HG03060 (cell line): Measurements from ENCODE around the gene KCTD16.

Experiments used
- ATAC-seq: cut with Tn5 transposase; IDR thresholded peaks from one replicate; pipeline ENCODE4 v1.9.1; 2021; ENCODE audit warnings: low read depth, moderate number of reproducible peaks; ENCODE audit not compliant: unreplicated experiment

KCTD16 gene

DNA sequence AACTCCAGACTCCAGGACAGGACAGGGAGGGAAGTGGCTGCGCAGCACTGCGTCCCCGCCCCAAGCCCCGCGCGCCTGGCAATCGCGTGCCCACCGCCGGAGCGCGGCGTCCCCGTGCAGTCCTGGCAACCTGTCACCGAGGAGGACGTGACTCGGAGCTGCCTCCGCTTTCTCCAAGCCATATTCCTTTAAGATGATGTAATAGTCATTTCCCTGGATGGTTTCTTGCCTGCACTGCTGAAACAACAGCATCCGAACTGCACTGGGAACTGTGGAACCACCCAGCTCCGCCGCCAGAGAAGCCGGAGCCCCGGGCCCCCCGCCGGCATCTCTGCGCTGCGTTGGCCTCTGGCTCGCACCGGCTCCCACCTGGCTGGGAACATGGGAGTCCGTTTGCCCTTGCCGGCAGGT, 34.5 kb downstream of the KCTD16 start:
- no peak for ATAC-seq

DNA sequence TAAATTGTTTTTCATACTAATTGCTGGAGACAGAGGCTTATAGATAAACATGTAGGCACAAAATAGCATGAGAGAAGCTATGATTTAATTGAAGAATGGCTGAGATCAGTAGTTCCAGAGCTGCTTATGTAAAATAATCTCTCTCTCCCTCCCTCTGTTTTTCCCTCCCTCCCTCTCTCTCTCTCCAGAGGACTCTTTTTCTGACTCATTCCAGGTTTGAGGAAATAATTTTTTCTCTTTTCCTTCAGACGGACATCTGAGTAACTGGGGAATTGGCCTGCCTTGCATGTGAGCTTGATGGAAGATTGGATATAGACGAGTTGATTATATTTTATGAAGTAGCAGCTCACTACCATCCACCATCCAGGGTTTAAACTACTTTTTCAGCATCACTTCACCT, 35.5 kb downstream of the KCTD16 start:
- no peak for ATAC-seq

DNA sequence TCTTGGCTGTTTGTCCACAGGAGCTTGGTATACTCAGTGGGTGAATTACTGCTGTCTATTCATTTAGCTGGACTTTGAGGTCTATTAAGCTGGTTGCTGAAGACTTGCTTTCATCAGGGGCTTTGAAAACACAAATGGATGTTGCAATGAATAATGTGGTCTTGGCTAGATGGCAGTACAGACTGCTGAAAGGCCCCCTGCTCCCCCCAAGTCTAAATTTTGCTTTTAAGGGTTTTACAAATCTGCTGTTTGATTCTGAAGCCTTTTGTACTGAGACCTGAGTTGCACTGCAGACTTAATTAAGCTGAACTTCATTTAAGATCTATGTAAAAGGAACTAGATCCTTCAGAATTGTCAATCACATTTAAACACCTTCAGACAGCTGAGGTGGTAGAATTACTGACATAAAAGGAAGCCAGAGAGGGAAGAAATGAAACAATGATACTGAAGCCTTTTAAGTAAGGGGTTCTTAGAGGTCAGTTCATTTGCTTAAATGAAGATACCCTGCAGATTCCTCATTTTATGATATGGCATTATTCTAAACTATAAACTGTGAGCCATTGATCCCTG, 37.3 kb downstream of the KCTD16 start:
- no peak for ATAC-seq

DNA sequence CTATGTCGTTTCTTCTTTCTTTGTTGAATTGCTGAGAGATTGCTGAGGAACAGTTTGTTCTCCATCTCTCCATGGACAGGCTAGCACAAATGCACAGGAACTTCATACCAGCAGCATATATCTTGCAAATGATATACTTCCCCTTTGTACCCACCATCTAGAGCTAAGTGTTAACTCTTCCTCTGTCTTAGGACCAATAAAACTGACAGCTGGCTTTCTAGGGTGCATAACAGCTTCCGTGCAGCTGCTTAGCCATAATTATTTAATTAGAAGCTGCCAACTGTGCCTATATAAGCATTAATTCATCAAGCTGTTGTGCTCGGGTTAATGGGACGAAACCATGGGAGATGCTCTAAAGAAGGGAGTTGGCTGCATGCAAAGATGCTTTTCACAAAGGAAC, 38.7 kb downstream of the KCTD16 start:
- ATAC-seq = no peak

DNA sequence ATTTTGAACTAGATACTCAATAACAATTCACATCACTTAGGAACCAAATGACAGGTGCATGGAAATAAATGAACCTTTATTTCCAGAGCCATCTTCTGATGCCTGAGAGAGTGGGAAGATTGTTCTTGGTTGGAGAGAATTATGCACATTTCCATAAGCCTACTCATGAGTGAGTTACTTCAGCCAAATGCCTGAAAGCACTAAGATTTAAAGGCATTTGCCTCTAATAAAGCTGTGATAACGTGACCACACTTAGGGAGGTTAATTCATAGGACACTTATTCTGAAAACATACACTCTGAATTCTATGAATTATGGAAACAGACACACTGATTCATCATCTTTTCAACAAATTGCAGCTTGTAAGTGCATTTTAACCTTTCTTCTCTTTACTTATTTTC, 40.0 kb downstream of the KCTD16 start:
- ATAC-seq = no peak

DNA sequence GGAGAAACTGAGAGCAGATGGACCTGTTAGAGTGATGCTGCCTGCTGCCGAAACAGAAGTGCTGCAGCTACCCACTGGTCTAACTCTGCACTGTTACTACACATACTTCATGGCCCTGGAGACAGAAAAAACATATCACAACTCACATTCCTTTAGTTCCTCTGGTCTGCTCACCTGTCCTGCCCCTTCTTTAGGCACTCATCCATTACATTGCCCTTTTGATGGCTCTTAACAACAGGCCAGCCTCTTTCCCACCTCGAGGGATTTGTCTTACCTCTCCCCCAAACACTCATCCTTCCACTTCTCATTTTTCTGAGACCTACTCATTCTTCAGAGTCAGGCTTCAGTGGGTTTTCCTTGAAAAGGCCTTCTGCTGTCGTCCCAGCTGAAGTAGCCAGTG, 49.2 kb downstream of the KCTD16 start:
- ATAC-seq = no peak

DNA sequence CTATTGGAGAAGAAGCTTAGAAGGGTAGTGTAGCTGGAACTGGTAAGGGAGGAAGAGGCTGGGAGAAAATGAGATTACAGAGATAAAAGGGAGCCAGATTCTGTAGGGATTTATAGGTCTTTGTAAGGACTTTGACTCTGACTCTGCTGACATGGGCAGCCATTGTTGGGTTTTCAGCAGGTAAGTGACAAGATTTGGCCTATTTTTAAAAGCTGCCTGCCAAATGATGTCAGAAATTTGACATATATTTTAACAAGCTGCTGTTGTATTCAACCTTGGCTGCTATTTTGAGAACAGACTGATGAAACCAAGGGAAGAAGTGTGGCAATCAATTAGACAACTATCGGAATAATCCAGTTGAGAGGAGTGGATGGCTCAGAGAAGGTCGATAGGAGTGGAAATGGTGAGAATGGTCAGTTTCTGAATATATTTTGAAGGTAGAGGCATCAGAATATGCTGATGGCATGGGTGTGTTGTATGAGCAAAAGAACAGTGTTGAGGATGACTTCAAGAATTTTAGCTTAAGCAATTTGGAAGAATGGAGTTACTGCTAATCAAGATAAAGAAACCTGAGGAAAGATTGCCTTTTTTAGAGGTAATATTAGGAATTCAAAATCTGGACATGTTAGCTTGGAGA, 56.8 kb downstream of the KCTD16 start:
- ATAC-seq = no peak

DNA sequence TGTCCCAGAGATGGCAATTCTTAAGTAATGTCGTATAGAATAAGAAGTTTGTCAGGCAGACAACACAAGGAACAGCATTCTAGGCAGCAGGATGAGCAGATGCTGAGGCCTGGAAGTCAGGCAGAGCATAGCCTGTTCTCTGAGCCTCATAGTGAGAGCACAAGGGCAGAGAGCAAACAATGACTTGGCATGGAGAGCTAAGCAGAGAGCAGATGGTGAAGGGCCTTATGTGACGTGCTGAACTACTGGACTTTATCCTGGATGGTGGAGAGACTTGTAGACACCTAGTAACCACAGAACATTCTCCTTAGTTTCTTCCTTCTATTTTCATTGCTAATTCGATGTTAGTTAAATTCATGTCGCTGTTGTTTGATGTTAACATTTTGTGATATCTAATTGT, 60.1 kb downstream of the KCTD16 start:
- ATAC-seq = no peak

DNA sequence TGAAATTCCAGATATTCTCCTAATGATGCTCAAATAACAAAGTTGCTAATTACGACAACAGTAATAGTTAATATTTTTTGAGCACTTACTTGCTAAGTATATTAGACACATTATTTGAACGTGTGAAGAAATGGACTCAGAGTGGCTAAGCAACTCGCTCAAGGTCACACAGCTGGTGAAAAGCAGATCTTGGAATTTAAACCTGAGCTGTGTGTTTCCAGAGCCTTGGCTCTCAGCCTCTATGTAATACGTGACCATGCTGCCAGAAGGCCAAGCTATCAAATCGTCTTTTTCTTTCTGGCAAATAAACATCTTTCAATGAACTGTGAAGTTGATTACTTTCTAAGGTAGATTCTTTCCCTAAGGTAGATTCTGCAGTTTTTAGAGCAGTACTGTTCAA, 61.6 kb downstream of the KCTD16 start:
- no peak for ATAC-seq

DNA sequence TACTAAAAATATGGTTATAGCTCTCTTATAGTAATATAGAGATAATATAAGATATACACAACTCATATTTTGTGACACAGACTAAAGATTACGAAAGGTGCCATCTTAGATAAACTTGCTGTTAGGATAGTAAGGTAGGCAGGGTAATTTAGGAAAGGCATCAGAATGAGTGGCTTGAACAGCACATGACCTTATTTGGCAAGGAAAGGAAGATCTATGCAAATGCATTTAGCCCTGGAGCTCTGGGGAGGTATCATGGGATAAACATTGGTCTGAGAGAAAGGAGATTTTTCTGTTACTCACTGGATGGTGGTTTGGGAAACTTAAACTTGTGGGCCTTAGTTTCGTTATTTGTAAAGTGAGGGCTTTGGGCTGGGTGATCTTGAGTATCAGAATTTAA, 65.8 kb downstream of the KCTD16 start:
- no peak for ATAC-seq

DNA sequence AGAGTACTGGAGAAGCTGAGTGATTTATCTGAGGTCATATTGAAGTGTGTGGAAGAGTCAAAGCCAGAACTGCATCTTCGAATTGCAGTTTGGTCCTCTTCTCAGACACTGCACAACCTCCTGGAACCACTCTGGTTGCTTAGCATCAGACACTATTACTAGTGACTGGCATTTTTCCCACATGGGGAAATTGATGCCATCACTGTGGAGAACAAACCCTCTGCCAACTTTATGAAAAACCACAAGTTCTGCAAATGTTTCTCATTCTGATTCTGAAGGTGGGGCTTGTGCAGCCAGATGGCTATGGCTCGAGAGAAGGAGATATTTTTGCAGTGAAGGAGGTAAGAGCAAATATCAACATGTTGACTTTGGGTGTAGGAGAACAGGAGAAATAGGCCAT, 67.2 kb downstream of the KCTD16 start:
- ATAC-seq = no peak

DNA sequence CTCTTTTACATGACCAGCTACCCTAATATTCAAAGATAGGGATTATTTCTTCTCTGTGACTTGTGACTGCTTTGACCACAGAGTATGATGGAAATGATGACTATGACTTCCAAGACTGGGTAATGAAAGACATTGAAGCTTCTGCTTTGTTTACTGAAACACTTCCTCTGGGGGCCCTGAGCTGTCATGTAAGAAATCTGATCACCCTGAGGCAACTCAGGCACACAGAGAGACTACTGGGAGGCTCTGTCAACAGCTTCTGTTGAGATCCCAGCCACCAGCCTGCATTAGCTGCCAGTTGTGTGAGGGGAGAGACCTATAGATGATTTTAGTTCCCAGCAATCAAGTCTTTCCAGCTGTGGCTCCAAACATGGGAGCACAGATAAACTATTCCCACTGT, 76.5 kb downstream of the KCTD16 start:
- ATAC-seq = no peak

DNA sequence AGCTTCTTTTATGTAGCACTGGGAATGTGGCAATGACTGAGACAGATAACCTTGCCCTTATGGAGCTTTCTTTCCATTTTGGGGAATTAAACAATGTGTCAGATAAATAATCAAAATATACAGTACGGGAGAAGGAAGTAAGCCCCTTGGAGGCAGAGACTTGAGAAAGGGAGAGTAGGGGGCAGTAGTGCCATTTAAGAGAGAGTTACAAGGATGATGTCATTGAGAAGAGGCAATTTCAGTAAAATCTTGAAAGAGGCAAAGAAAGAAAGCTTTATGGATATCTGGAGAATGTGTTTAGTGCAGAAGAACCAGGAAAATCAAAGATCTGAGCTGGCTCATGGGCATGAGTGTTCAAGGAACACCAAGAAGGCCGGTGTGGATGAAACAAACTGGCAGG, 77.3 kb downstream of the KCTD16 start:
- ATAC-seq = no peak

DNA sequence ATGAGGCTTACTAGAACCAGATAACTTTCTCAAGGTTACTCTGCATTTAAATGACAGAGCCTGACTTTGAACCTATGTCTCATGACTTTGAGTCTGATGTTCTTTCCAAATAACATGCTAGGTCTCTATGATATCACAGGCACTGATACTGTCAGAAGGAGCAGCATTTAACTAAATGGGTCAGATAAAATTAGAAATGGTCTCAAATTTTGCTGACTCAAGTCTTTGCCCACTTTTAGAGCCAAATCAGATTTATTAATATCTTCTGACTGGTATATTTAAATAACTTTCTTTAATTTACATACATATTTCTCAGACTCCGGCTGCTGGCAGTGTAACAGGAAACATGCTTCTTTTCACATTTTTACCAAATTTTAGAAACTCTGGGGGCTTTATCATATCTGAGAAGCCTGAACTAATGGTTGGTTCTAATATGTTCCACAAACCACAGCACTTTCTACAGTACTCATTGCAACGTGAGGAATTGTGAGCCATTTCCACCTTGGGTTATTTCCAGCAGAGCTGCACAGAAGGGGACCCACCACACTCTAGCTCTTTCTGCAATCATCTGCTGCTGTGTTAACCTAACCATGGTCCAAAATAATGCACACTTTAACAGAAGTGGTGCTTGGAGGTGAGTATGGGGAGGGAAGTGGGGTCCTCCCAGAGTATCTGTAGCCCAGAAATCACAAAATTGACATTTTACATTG, 79.2 kb downstream of the KCTD16 start:
- ATAC-seq = no peak

DNA sequence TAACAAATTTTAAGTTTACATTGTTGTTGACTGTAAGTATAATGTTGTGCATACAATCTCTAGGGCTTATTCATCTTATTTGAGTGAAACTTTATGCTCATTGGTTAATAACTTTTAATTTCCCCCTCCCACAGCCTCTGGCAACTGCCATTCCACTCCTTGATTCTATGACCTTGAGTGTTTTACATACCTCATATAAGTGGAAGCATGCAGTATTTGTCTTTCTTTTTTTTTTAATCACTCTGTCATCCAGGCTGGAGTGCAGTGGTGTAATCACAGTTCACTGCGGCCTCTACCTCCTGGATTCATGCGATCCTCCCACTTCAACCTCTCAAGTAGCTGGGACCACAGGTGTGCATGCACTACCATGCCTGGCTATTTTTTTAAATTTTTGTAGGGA, 83.9 kb downstream of the KCTD16 start:
- ATAC-seq = no peak

DNA sequence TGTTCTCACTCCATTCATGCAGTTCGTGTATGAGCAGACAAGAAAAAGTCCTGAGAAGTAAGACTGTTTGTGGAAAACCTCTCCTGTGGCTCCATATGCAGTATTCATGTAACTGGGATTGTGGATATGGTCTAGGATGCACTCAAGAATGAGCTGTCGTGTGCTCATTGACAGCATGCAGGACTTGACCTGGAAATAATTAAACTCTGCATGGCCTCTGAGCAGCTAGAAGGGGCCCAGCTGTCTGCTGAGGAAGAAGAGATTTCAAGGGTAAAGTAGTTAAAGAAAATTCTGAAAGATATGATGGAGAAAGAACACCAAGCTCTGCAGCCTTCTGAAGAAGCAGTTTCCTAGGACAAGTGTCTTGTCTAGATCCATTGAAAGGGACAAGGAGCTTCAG, 89.4 kb downstream of the KCTD16 start:
- no peak for ATAC-seq

DNA sequence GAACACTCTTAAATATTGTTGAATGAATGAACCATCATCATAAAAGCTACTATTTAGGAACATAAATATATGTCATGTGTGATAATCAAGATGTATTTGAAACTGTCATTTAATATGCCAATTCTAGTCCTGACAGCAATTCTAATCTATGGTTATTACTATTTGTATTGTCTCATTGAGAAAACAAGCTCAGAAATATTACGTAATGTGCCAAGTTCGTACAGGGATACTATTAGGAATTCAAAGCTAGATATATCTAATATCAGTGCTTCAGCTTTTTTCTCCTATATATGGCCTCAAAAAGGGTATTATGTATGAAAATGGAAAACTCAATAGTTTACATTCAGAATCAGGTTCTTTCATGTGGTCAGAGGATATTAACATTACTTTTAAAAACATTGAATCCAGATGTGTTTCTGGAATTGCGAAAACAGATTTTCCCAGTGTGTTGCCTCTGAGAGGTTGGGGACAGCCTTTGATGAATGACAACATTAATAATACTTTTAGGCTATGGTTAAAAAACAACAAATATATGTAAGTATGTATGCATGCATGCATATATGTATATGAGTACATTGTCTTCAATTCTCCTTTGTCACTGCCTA, 95.1 kb downstream of the KCTD16 start:
- no peak for ATAC-seq

DNA sequence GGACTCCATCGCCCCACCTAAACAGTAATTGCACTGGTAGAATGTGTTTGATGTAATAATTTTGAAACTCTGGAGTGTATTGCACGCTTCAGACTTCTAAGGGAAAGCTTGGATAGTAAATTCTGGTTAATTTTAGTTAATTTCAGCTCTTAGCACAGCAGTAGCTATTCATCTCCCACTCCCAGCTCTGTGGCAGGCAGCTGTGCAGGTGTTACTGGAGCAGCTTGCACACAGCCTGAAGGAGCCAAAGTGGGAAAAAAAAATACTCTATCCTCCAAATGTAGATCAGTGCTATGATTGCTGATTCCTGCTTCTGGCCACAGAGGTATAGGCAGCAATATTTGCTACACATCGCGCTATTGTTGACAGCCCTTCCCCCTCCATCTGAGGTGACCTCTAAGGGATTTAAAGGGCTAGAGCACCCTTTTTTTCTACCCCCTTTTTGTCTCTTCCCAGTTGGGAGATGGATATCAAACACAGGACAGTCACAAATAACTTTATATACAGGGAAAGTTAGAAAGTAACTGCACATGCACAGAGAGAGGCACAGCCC, 97.4 kb downstream of the KCTD16 start:
- no peak for ATAC-seq

DNA sequence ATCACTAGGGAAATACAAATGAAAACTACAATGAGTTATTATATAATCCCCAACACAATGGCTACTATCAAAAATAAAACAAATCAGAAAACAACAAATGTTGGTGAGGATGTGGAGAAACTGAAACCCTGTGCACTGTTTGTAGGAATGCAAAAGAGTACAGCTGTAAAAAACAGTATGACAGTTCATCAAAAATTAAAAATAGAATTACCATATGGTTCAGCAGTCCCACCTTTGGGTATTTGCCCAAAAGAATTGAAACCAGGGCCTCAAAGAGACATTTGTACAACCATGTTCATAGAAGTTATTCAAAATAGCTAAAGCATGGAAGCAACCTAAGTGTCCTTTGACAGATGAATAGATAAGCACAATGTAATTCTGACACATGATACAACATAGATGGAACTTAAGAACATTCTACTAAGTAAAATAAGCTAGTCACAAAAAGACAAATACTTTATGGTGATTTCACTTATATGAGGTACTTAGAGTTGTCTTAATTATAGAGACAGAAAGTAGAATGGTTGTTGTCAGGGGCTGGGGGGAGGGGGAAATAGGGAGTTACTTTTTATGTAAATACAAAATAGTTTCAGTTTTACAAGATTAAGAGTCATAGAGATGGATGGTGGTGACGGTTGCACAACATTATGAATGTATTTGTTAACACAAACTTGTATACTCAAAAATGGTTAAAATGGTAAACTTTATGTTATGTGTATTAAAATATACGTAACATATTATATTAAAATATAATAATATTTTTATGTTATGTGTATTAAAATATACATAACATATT, 102.8 kb downstream of the KCTD16 start:
- no peak for ATAC-seq

DNA sequence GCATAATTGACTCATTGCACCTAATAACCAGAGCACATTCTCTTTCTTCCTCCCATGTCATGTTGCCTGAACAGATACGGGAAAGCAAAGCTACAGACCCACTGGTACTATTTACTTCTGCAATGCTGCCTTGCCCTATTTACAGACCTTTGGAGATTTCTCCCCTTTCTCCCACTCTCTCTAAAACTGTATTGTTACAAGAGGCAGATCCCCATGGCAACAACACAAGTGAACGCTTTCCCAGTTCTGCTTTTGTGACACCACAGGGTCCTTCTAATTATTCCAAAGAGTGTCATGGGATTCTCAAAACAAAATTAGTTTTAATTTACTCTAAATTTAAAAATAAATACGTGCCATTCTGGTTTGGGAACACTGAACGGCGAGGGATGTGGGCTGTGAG, 104.7 kb downstream of the KCTD16 start:
- no peak for ATAC-seq
